Effector CD4-positive, alpha-beta T cell (primary cell): ENCODE results near the gene CDK11A.

Experiments used
- DNase-seq: peaks from one replicate; pipeline ENCODE4 v3.0.0-alpha.2; 2020
- total RNA-seq: gene quantifications from one replicate; lab custom pipeline; 2026; lab: John Stamatoyannopoulos, UW

CDK11A gene
- total RNA-seq, result 13.7 reads per million, percentile 38 among the genes with 10 or more reads in this experiment

- DNase-seq, result peak; percentile 100
Measured at GRCh38 chr1:1724035-1724864, at the start of gene CDK11A. TSS of gene CDK11A (minus strand) at chr1:1724357. CDS start at chr1:1722818, 1,539 bp downstream.

GRCh38 chr1:1773874-1774273 is 49.7 kb upstream of the CDK11A start:
- DNase-seq, result no peak

- no peak for DNase-seq
Measured at GRCh38 chr1:1771096-1771495, 46.9 kb upstream of the CDK11A start.

- no peak for DNase-seq
Measured at GRCh38 chr1:1770102-1770501, 45.9 kb upstream of the CDK11A start.

DNA sequence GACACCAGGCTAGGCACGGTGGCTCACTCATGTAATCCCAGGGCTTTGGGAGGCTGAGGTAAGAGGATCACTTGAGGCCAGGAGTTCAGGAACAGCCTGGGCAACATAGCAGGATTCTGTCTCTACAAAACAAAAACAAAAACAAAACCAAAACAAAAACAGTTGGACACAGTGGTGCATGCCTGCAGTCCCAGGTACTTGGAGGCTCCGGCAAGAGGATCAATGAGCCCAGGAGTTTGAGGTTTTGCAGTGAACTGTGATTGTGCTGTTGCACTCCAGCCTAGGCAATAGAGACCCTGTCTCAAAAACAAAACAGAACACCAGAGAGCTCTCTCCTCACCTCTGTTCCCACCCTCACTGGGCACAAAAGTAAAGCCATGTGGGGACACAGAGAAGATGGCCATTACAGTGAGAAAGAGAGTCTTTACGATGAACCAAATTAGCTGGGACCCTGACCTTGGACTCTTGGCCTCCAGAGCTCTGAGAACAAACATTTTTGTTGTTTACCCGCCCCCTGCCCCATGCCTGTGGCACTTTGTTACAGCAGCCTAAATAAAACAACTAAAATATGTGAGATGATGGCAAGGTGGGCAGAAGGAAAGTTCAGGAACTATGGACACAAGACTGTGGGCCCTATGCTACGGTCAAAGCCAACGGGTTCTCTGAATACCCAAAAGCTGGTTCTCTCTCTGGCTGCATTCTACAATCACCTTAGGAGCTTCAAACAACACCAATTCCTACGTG is 44.3 kb upstream of the CDK11A start:
- DNase-seq, result no peak

DNA sequence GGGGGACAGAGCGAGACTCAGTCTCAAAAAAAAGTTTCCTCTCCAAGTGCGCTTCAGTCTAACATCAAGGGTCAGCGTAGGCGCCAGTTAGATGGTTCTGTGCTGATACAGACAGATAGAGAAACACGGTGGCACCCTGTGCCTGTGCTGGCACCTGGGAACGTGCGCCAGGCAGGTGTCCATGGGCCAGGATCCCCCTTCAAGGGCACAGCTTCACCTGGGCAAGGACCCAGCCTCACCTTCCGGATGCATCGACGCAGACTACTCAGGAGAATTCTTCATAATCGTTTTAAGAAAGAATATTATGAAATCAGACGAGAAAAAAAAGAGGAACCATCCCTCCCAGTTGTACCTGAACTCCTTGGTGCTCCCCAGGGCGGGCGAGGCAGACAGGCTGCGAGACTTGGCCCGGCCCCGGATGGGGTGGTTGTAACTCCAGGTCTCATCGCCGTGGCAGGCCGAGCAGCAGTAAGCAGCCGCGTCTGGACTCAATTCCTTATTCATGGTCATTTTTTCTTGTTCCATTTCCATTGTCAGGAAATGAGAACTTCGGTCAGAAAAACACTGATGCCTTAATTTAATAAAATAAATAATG is 40.8 kb upstream of the CDK11A start:
- no peak for DNase-seq

- no peak for DNase-seq
Measured at GRCh38 chr1:1763657-1764621, 39.8 kb upstream of the CDK11A start.

GRCh38 chr1:1761504-1762376 is 37.6 kb upstream of the CDK11A start:
- DNase-seq, result no peak

GRCh38 chr1:1760715-1761114 is 36.6 kb upstream of the CDK11A start:
- no peak for DNase-seq

DNA sequence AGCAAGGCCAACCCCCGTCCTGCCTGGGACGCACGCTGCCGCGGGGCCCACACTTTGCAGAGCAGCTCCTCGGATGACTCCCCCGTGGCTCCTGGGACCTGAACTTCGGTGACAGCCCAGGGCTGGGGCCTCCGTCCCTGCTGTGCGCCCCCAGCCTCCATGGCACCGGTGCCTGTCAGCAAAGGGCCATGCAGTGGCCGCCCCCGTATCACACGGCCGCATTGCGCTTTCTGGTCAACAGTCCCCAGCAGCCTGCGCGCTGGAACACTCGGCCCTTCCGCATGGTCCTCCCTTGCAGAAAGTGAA is 36.1 kb upstream of the CDK11A start:
- no peak for DNase-seq

DNA sequence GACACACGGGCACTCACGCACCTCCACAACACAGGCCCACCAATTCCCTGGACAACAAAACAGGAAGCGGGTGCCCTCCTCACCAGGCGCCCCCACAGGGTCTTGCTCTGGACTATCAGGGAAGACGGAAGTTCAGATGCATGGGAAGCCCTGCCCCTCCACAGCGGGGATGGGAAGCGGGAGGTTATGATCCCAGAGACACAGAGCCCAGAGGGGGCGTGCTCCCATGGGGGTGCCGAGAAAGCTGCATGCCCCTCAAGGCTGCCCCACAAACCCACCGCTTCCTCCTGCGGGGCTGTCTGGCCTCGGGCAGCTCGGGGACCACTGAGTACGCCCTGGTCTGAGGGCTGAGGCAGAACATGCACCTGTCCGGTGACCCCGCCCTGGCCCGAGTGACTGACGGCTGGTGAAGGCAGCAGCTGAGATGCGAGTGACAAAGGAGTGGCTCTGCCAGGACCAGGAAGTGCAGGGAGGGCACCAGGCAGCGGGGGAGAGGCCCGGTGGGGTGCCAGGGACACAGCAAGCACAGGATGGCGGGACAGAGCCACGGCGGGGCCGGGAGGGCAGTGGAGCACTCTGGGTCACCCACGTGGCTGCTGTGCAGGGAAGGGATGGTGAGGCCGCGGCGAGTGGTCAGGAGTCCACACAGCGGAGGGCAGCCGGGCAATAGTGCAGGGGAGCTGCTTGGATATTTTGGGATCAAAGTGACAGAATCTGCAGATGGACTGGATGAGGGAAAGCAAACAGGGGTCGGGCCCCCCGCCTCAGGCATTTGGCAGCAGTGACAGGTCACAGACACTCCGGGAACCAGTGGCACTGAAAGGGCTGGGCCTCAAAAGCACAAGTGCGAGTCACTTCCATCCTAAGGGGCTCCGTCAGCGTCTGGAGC is 35.5 kb upstream of the CDK11A start:
- no peak for DNase-seq

DNA sequence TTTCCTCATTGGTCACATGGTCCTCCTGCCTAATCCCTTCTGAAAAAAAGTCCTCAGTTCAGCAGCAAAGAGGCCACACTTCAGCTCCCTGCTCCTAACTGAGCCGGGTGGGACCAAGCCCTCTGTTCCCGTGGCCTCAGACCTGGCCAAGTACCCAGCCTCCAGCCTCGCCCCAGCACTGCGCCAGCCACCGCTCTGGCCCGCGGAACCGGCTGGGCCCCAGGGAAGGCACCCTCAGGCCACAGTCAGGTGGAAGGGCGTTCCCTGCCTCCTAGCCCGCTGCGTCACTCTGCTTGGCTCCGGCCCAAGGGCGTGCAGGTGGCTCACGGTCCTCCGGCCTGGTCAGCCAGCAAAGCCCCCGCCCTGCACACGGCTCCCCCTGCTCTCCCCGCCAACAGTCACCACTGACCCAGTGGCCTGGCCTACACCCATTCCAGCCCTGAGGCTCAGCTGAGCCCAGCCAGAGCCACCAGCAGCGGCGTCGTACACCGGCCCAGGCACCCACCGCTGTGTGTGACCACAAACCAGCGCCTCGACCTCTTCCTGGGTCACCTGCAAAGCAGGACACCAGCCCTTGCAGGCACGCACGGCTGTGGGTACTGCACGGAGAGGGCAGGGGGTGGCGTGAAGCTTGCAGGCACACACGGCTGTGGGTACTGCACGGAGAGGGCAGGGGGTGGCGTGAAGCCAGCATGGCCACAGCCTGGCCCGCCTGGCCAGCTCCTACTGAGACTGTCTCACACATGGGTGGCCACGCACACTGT is 34.7 kb upstream of the CDK11A start:
- no peak for DNase-seq

- no peak for DNase-seq
Measured at GRCh38 chr1:1758059-1758621, 34.0 kb upstream of the CDK11A start.

- no peak for DNase-seq
Measured at GRCh38 chr1:1757422-1758058, 33.4 kb upstream of the CDK11A start.

- DNase-seq, result no peak
Measured at GRCh38 chr1:1756661-1757421, 32.7 kb upstream of the CDK11A start.

DNA sequence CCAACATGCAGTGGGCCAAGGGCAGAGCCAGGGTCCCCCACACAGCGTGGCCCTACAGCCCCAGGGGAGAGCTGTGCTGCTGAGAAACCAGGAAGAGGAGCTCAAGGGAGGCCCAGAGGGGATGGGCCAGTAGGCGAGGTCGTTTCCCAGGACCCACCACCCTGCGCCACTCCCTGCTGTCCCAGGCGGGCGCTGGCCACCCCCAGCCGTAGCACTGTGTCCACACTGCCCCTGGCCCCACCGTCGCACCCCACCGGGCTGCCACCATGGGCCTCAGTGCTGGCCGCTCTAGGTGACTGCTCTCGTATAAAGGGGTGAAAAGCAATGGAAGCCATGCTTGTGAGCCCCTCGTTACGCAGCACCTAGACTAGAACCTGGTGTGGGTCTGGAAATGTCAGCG is 31.7 kb upstream of the CDK11A start:
- no peak for DNase-seq

- no peak for DNase-seq
Measured at GRCh38 chr1:1755426-1755825, 31.3 kb upstream of the CDK11A start.
